OCI-LY7 (cell line): ENCODE results near the gene COL4A4. TPM values are rescaled to one million over a fixed set of nuclear protein-coding genes. Genes with fewer than 3 reads are reported as not detected.

Source experiments
- BruUV-seq: library from RNA; stranded (reverse); fragments of 400-500 nt; replicated peaks from 2 replicates; lab custom pipeline; 2021; lab: Mats Ljungman, UMichigan
- CTCF ChIA-PET: fragments of 300-600 bp; sonication (Branson Sonifier 250); formaldehyde crosslinking; loops from one replicate; lab custom pipeline; 2022; ENCODE audit warnings: antibody characterized with exemption; ENCODE audit not compliant: unreplicated experiment; lab: Charles Lee
- POLR2A ChIA-PET: fragments of 300-600 bp; sonication (Branson Sonifier 250); formaldehyde crosslinking; loops from one replicate; lab custom pipeline; 2022; ENCODE audit warnings: antibody characterized with exemption; lab: Charles Lee
- DNase-seq: peaks from one replicate; pipeline ENCODE4 v3.0.0-alpha.2; 2015; ENCODE audit warnings: low spot score
- H2AFZ ChIP-seq: fragments of 200-600 bp; sonication (generic), shearing (Covaris generic); 2 replicates; pipeline ENCODE4 v1.6.1; 2014; ENCODE audit warnings: mild to moderate bottlenecking, antibody characterized with exemption, low read length, moderate library complexity
- H3K27ac ChIP-seq: fragments of 200-600 bp; sonication (generic); 2 replicates; pipeline ENCODE4 v1.5.1; 2014; ENCODE audit warnings: mixed run types, low read depth, mild to moderate bottlenecking, moderate library complexity, low read length, inconsistent platforms; ENCODE audit not compliant: poor library complexity, severe bottlenecking
- H3K36me3 ChIP-seq: fragments of 200-600 bp; sonication (generic); 2 replicates; pipeline ENCODE4 v1.6.1; 2014; ENCODE audit warnings: mild to moderate bottlenecking, antibody characterized with exemption, low read length, moderate library complexity, mixed read lengths; ENCODE audit not compliant: insufficient read depth
- H3K4me1 ChIP-seq: fragments of 200-600 bp; sonication (generic); 2 replicates; pipeline ENCODE4 v1.5.1; 2014; ENCODE audit warnings: mild to moderate bottlenecking, low read length; ENCODE audit not compliant: insufficient read depth, poor library complexity, severe bottlenecking
- H3K4me2 ChIP-seq: fragments of 200-600 bp; sonication (generic); 2 replicates; pipeline ENCODE4 v1.6.1; 2014; ENCODE audit warnings: mild to moderate bottlenecking, low read length
- H3K4me3 ChIP-seq: fragments of 200-600 bp; sonication (generic); 2 replicates; pipeline ENCODE4 v1.5.1; 2014; ENCODE audit warnings: mild to moderate bottlenecking, low read depth, low read length; ENCODE audit not compliant: poor library complexity, severe bottlenecking
- H3K79me2 ChIP-seq: fragments of 200-600 bp; sonication (generic); 2 replicates; pipeline ENCODE4 v1.6.1; 2016; ENCODE audit warnings: low read depth, mild to moderate bottlenecking, low read length, moderate library complexity, mixed read lengths; ENCODE audit not compliant: insufficient read depth
- H3K9me2 ChIP-seq: fragments of 200-600 bp; sonication (generic); 2 replicates; pipeline ENCODE4 v1.6.1; 2016; ENCODE audit warnings: mild to moderate bottlenecking, low read length, mixed read lengths; ENCODE audit not compliant: insufficient read depth
- H3K9me3 ChIP-seq: fragments of 200-600 bp; sonication (generic); 2 replicates; pipeline ENCODE4 v1.6.1; 2014; ENCODE audit warnings: mild to moderate bottlenecking, mixed run types, low read length, mixed read lengths
- H4K20me1 ChIP-seq: fragments of 200-600 bp; sonication (generic); 2 replicates; pipeline ENCODE4 v1.6.1; 2014; ENCODE audit warnings: mild to moderate bottlenecking, antibody characterized with exemption, low read length, moderate library complexity, mixed read lengths; ENCODE audit not compliant: insufficient read depth
- EZH2phosphoT487 ChIP-seq: fragments of 200-600 bp; sonication (generic); IDR thresholded peaks from 2 replicates; pipeline ENCODE4 v1.6.1; 2018; ENCODE audit warnings: low read depth, borderline replicate concordance, mild to moderate bottlenecking, mixed run types, antibody characterized with exemption, low read length, moderate library complexity, mixed read lengths
- intact Hi-C: fragments of 100-400 bp; cut with micrococcal nuclease; formaldehyde crosslinking; loops from one replicate; pipeline ENCODE4 v1.10.0; 2022; ENCODE audit not compliant: unreplicated experiment
- total RNA-seq, 2 experiments: library from RNA; depleted of rRNA in 1 of 2; stranded (reverse); fragments of >200 nt in 1 of 2; shearing (Covaris generic) in 1 of 2; gene quantifications; 2 replicates each; pipeline ENCODE4 v1.2.3, GENCODE V29; 2014 to 2022
- TF ChIP-seq, protein P1 (sequence below): fragments of 200-600 bp; sonication (generic); conservative IDR thresholded peaks from 2 replicates; pipeline ENCODE4 v1.5.1; 2014; ENCODE audit warnings: mild to moderate bottlenecking, antibody characterized with exemption, low read length, moderate library complexity, mixed read lengths

Gene COL4A4
- total RNA-seq, 2 experiments from 2014 or later, result 0.16 to 7.0 TPM

DNA sequence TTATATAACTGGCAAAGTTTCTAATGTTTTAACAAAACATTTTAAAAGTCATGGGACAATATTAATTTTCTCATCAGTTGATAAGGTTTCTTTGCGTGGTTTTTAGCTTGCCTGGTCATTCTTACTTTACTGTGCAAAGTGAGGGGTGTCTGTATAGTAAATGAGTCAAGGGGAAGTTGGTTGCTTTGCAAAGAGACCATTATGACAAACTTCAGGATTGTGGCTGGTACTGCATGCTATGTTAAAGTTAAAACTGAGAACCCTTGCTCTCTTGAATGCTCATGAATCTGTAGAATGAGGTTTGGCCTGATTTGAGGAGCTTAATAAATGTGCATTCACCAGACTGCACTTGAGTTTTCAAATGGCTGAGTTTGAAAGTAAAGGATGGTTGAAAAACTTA is 47.0 kb downstream of the COL4A4 start:
- intact Hi-C loops, result no loop called here

DNA sequence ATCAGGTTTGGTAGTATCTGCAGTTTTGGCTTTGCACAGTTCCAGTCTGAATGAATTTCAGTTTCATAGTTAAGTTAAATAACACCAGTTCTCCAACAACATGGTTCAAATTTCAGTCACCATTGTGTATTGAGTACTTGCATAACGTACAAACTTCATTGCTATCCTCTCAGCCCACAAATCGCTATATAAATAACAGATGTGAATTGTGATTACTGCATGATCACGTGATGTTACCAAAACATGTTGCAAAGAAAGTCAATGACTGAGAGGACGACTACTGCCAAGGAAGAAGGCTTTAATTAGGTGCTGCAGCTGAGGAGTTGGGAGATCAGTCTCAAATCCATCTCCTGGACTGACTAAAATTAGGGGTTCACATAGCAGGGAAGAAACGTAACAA is 48.2 kb downstream of the COL4A4 start:
- Histone ChIP-seq H3K36me3 (no peaks in the 10 kb centered on the region), H4K20me1 (no peaks in the 10 kb centered on the region), H3K4me2 (no peak overlapping the region), H3K9me3 (no peaks in the 10 kb centered on the region), H3K9me2 (no peaks in the 10 kb centered on the region), H3K4me1 (no peaks in the 10 kb centered on the region), H2AFZ (no peak overlapping the region), H3K4me3 (no peak overlapping the region), H3K79me2 (no peaks in the 10 kb centered on the region), H3K27ac (no peak overlapping the region)
- ChIA-PET POLR2A (no interaction called here), CTCF (no interaction called here)
- TF ChIP-seq EZH2phosphoT487, result no peak
- TF ChIP-seq, protein P1, sequence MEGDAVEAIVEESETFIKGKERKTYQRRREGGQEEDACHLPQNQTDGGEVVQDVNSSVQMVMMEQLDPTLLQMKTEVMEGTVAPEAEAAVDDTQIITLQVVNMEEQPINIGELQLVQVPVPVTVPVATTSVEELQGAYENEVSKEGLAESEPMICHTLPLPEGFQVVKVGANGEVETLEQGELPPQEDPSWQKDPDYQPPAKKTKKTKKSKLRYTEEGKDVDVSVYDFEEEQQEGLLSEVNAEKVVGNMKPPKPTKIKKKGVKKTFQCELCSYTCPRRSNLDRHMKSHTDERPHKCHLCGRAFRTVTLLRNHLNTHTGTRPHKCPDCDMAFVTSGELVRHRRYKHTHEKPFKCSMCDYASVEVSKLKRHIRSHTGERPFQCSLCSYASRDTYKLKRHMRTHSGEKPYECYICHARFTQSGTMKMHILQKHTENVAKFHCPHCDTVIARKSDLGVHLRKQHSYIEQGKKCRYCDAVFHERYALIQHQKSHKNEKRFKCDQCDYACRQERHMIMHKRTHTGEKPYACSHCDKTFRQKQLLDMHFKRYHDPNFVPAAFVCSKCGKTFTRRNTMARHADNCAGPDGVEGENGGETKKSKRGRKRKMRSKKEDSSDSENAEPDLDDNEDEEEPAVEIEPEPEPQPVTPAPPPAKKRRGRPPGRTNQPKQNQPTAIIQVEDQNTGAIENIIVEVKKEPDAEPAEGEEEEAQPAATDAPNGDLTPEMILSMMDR, result no peak
- no peak for DNase-seq
- intact Hi-C loops, result no loop called here
- no TSS peak for BruUV-seq

More for the DNA sequence above, 47.0 kb downstream of the COL4A4 start:
- Histone ChIP-seq H3K79me2 (no peaks in the 10 kb centered on the region), H4K20me1 (no peaks in the 10 kb centered on the region), H3K4me2 (no peak overlapping the region), H3K27ac (no peak overlapping the region), H3K9me2 (no peaks in the 10 kb centered on the region), H3K9me3 (no peaks in the 10 kb centered on the region), H3K4me3 (no peak overlapping the region), H3K4me1 (no peaks in the 10 kb centered on the region), H3K36me3 (no peaks in the 10 kb centered on the region), H2AFZ (no peak overlapping the region)
- no TSS peak for BruUV-seq
- CTCF ChIA-PET, result no interaction called here
- POLR2A ChIA-PET, result interaction anchor here (0.5 to 0.7 kb wide), 4 partner anchors 15 to 891 kb away, joined by 3 read pairs; no protein-coding TSS in a partner anchor
- TF ChIP-seq, protein P1, result no peak
- no peak for TF ChIP-seq EZH2phosphoT487
- no peak for DNase-seq

DNA sequence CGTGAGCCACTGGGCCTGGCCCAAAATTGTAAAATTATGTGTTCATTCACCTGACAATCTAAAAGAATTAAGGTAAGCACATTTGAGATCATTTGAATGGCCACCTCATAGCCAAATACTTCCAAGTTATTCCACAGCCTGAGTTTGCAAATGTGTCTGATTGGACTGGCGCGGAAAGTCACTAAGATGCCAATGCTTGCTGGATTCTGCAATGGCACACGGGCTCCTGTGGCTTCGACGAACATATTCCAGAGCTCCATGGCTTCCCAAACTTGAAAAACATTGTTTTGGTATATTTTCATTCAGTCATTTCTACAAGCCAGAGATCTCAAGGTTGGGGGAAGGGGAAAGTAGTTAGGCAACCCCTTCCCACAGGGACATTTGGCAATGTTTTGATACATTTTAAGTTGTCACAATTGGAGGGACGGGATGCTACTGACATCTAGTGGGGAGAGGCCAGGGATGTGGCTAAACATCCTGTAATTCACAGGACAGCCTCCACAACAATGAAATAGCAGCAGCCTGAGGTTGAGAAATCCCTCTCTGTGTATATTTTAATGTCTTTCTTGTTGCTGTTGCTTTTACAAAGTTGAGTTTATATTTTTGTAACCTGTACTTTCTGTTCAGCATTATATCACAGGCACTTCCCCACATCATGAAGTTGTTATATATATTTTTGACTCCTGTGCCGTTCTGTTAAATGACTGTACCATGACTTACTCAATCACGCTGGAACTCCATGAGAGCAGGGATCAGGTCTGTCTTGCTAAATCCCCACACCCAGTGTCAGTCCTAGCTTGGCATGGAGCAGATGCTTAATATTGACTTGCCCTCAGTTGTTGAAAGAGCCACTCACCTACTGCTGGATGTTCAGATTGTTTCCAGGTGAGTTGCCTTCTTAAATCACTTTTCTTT is 56.9 kb downstream of the COL4A4 start:
- no peak overlapping the region for H3K4me3 ChIP-seq
- H3K4me2 ChIP-seq, result no peak overlapping the region
- H3K9me2 ChIP-seq, result no peaks in the 10 kb centered on the region
- H3K79me2 ChIP-seq, result no peaks in the 10 kb centered on the region
- no peaks in the 10 kb centered on the region for H4K20me1 ChIP-seq
- H3K36me3 ChIP-seq, result no peaks in the 10 kb centered on the region
- no TSS peak for BruUV-seq
- H2AFZ ChIP-seq, result no peak overlapping the region
- no peaks in the 10 kb centered on the region for H3K9me3 ChIP-seq
- ChIA-PET CTCF (no interaction called here), POLR2A (no interaction called here)
- no peak overlapping the region for H3K27ac ChIP-seq
- intact Hi-C loops, result loop anchor here (2.0 to 10.0 kb wide), 5 partner anchors 72 to 1438 kb away; no protein-coding TSS in a partner anchor
- TF ChIP-seq, protein P1, result peak; percentile 89
- TF ChIP-seq EZH2phosphoT487, result no peak
- DNase-seq, result peak; percentile 60
- no peaks in the 10 kb centered on the region for H3K4me1 ChIP-seq
